ENCODE measurements around the gene PRRG2.

The PRRG2 gene
- 1.2 to 1.4 reads per million in 2 donors for total RNA-seq

- DNase-seq, result no peak
Measured at GRCh38 chr19:49581007-49581508, at the start of gene PRRG2. Gene PRRG2 (plus strand): TSS chr19:49581316. CDS start chr19:49583220, 1,904 bp downstream.

GRCh38 chr19:49533551-49534488 is 47.3 kb upstream of the PRRG2 start:
- peak; percentile 67 for DNase-seq

GRCh38 chr19:49534632-49535385 is 46.3 kb upstream of the PRRG2 start:
- DNase-seq, result no peak

GRCh38 chr19:49536921-49537462 is 44.1 kb upstream of the PRRG2 start:
- DNase-seq, result no peak

- DNase-seq, result no peak
Measured at GRCh38 chr19:49538643-49539042, 42.5 kb upstream of the PRRG2 start.

- DNase-seq, result no peak
Measured at GRCh38 chr19:49539192-49539952, 41.7 kb upstream of the PRRG2 start.

- DNase-seq, result no peak
Measured at GRCh38 chr19:49541914-49542313, 39.2 kb upstream of the PRRG2 start.

GRCh38 chr19:49542446-49542845 is 38.7 kb upstream of the PRRG2 start:
- DNase-seq, result no peak

GRCh38 chr19:49543032-49543431 is 38.1 kb upstream of the PRRG2 start:
- no peak for DNase-seq

GRCh38 chr19:49544154-49544553 is 37.0 kb upstream of the PRRG2 start:
- no peak for DNase-seq

GRCh38 chr19:49546825-49547565 is 34.1 kb upstream of the PRRG2 start:
- no peak for DNase-seq

GRCh38 chr19:49549045-49549444 is 32.1 kb upstream of the PRRG2 start:
- DNase-seq, result no peak

GRCh38 chr19:49551531-49551930 is 29.6 kb upstream of the PRRG2 start:
- DNase-seq, result no peak

GRCh38 chr19:49552749-49553148 is 28.4 kb upstream of the PRRG2 start:
- DNase-seq, result no peak

- no peak for DNase-seq
Measured at GRCh38 chr19:49553451-49554271, 27.5 kb upstream of the PRRG2 start.

- DNase-seq, result no peak
Measured at GRCh38 chr19:49554701-49555181, 26.4 kb upstream of the PRRG2 start.

- peak; percentile 45 for DNase-seq
Measured at GRCh38 chr19:49555600-49556411, 25.3 kb upstream of the PRRG2 start.

GRCh38 chr19:49556412-49557398 is 24.4 kb upstream of the PRRG2 start:
- peak; percentile 65 for DNase-seq
